K562 (cell line): ENCODE results near the gene CACNG3. TPM values are rescaled to one million over a fixed set of nuclear protein-coding genes. Genes with fewer than 3 reads are reported as not detected.
A peak's percentile ranks its signal among the peaks of the same experiment; 100 is the strongest.

ENCODE experiments used
- DNMT1 ChIP-seq: fragments of 450-650 bp; IDR thresholded peaks from 2 replicates; pipeline ENCODE4 v1.6.1; 2016; ENCODE audit warnings: antibody characterized with exemption, mild to moderate bottlenecking
- E2F3 ChIP-seq: fragments of 250-450 bp; sonication (Bioruptor Pico); IDR thresholded peaks from 2 replicates; pipeline ENCODE4 v1.4.0; 2020; ENCODE audit warnings: mild to moderate bottlenecking
- ILF3 ChIP-seq: fragments of 450-650 bp; IDR thresholded peaks from 2 replicates; pipeline ENCODE4 v1.6.1; 2018; ENCODE audit warnings: antibody characterized with exemption, mild to moderate bottlenecking, moderate library complexity, borderline replicate concordance
- NR1H2 ChIP-seq: sonication (generic); formaldehyde crosslinking; IDR thresholded peaks from 2 replicates; pipeline ENCODE4 v1.4.0; 2020; ENCODE audit warnings: mild to moderate bottlenecking, missing genetic modification reagents
- RCOR1 ChIP-seq, 2 experiments: IDR thresholded peaks; 2 replicates each; pipeline ENCODE4 v1.6.1; 2012; ENCODE audit warnings: low read depth in 2 of 2, low read length in 2 of 2, borderline replicate concordance in 1 of 2, improper control_type of control experiment in 1 of 2
- SAP30 ChIP-seq: fragments of 200-600 bp; sonication (generic); IDR thresholded peaks from 2 replicates; pipeline ENCODE4 v1.6.1; 2012; ENCODE audit warnings: borderline replicate concordance, low read depth, mild to moderate bottlenecking, moderate library complexity, low read length, control low read depth, inconsistent platforms; ENCODE audit not compliant: insufficient read depth, poor library complexity, severe bottlenecking
- TEAD2 ChIP-seq: fragments of 450-650 bp; IDR thresholded peaks from 2 replicates; pipeline ENCODE4 v1.6.1; 2016; ENCODE audit warnings: missing genetic modification characterization, control low read depth, missing compliant biosample characterization
- ZBTB33 ChIP-seq: sonication (generic); formaldehyde crosslinking; IDR thresholded peaks from 2 replicates; pipeline ENCODE4 v1.8.1; 2023; ENCODE audit warnings: mild to moderate bottlenecking, missing genetic modification reagents
- ZBTB40 ChIP-seq, 2 experiments: fragments of 450-650 bp in 1 of 2; sonication (generic) in 1 of 2; formaldehyde crosslinking in 1 of 2; IDR thresholded peaks; 2 replicates each; pipeline versions ENCODE4 v1.7.1 to v1.9.0; 2016 to 2022; ENCODE audit warnings: inconsistent platforms in 1 of 2, mild to moderate bottlenecking in 1 of 2, missing genetic modification reagents in 1 of 2
- ZNF766 ChIP-seq: fragments of 200-800 bp; sonication (Bioruptor generic); conservative IDR thresholded peaks from 2 replicates; pipeline ENCODE4 v1.6.1; 2016; ENCODE audit warnings: missing genetic modification characterization, missing compliant biosample characterization
- polyA plus RNA-seq, 8 experiments: library from polyadenylated mRNA; depleted of rRNA in 4 of 8; stranded (reverse) in 5 of 8; unstranded in 3 of 8; fragments of >200 nt; fragmentation: Nextera tagmentation in 2 of 8; fragmentation: Illumina TruSeq in 1 of 8; extraction: Ambion mirVana in 2 of 8; extraction: Trizol in 1 of 8; gene quantifications; 2 replicates each; pipeline versions ENCODE4 v1.2.1 to v1.2.3, GENCODE V29; 2011 to 2014; ENCODE audit warnings: inconsistent platforms in 1 of 8, missing spikeins in 1 of 8
- total RNA-seq, 7 experiments: library from RNA; depleted of rRNA in 6 of 7; stranded (reverse); fragments of >200 nt in 6 of 7; fragmentation: Illumina TruSeq in 2 of 7; extraction: Trizol in 2 of 7; gene quantifications; 2 replicates each; pipeline versions ENCODE4 v1.2.1 to v1.2.3, GENCODE V29; 2011 to 2021; ENCODE audit warnings: low replicate concordance in 1 of 7
- TF ChIP-seq, protein P1 (sequence below): fragments of 450-650 bp; IDR thresholded peaks from 2 replicates; pipeline ENCODE4 v1.6.1; 2016; ENCODE audit warnings: mild to moderate bottlenecking

The CACNG3 gene
- total and polyA plus RNA-seq, 9 of the 15 experiments (the other 6 are each of a cell fraction or from before 2014, with no cell fraction given), result not detected

GRCh38 chr16:24255456-24256371, at the start of gene CACNG3 (continued):
- TF ChIP-seq E2F3 (CRISPR knock-in tag) (no peak), ILF3 (no peak), ZNF766 (CRISPR knock-in tag) (peak; percentile 95), ZBTB40 (IDR thresholded peaks at IDR 0.05) (peak; percentile 81), ZBTB40 (CRISPR knock-in tag; IDR thresholded peaks at IDR 0.05) (0 out of 2 replicates have a peak, but pooled peaks have one; percentile 37), ZBTB33 (CRISPR knock-in tag) (peak; percentile 58; the same call in 1 of the 2 replicates), NR1H2 (CRISPR knock-in tag) (peak; percentile 86; the same call in 1 of the 2 replicates), TEAD2 (0 out of 2 replicates have a peak, but pooled peaks have one; percentile 14), SAP30 (peak; percentile 76), DNMT1 (no peak), RCOR1 (IDR thresholded peaks at IDR 0.05; ENCODE audit: borderline replicate concordance in 1 of 2, low read depth in 2 of 2, low read length in 2 of 2) (peak in 1 of 2 experiments; percentile 92; a peak in 2 of 4 replicates)
- TF ChIP-seq, protein P1, sequence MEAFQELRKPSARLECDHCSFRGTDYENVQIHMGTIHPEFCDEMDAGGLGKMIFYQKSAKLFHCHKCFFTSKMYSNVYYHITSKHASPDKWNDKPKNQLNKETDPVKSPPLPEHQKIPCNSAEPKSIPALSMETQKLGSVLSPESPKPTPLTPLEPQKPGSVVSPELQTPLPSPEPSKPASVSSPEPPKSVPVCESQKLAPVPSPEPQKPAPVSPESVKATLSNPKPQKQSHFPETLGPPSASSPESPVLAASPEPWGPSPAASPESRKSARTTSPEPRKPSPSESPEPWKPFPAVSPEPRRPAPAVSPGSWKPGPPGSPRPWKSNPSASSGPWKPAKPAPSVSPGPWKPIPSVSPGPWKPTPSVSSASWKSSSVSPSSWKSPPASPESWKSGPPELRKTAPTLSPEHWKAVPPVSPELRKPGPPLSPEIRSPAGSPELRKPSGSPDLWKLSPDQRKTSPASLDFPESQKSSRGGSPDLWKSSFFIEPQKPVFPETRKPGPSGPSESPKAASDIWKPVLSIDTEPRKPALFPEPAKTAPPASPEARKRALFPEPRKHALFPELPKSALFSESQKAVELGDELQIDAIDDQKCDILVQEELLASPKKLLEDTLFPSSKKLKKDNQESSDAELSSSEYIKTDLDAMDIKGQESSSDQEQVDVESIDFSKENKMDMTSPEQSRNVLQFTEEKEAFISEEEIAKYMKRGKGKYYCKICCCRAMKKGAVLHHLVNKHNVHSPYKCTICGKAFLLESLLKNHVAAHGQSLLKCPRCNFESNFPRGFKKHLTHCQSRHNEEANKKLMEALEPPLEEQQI, result peak; percentile 80
